H7 (cell line): ENCODE measurements around the gene AQP10. TPM values are rescaled to one million over a fixed set of nuclear protein-coding genes. Genes with fewer than 3 reads are reported as not detected.
A peak's percentile ranks its signal among the peaks of the same experiment; 100 is the strongest.
"Not testable (repeated sequence)": the region's sequence is repeated elsewhere in the genome, so short reads cannot be mapped to it uniquely, and the experiment has no call there.

Experiments used
- DNase-seq: peaks from one replicate; pipeline ENCODE4 v3.0.0; 2012
- H3K27me3 ChIP-seq: 2 replicates; pipeline ENCODE4 v1.6.0; 2011; ENCODE audit warnings: mild to moderate bottlenecking, low read length; ENCODE audit not compliant: control insufficient read depth, insufficient read depth
- H3K36me3 ChIP-seq: replicated peaks from 2 replicates; pipeline ENCODE4 v1.5.1; 2011; ENCODE audit warnings: low read length; ENCODE audit not compliant: control insufficient read depth, insufficient read depth
- H3K4me3 ChIP-seq: 2 replicates; pipeline ENCODE4 v1.5.1; 2011; ENCODE audit warnings: low read depth, mild to moderate bottlenecking, control low read depth, low read length, moderate library complexity; ENCODE audit not compliant: insufficient read depth
- total RNA-seq: library from RNA; depleted of rRNA; stranded (reverse); fragments of >200 nt; shearing (Covaris generic); gene quantifications from 2 replicates; pipeline ENCODE4 v1.2.3, GENCODE V29; 2014

AQP10 gene
- total RNA-seq, 1 experiment from 2014 or later: not detected

DNA sequence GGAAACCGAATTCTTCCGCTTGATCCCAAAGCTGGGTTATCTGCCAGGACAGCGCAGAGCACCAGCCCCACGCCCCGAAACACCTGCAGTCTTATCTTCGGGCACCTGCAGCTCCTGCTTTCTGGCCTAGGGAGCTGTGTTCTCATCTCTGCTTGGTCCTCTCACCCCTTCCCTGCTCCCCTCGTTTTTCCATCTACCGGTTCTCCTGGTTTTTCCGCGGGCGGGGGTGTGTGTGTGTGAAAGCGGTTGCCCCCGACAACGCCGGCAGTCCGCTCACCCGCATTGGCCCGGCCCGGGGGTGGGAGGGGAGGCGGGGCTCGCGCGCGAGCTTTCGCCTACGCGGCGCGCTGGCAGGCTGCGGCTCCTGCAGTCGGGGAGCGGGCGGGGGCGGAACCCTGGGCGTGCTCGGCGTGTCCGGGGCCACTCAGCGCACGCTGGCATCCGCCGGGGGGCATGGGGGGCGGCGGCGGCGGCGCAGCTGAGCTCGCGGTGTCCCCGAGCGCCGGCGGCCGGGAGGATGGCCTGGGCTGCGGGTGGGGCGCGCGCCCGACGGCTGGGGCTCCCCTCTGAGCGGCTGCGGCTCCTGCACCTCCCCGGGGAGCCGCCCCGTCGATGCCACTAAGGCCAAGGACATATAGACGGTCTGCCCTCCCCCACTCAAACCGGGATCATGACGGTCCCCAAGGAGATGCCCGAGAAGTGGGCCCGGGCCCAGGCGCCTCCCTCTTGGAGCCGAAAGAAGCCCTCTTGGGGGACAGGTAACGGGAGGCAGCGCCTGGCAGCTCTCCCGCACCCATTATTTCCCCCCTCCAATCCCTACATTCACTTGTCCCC, 7.6 kb downstream of the AQP10 start:
- H3K27me3 ChIP-seq: peaks cover 5% of the 10 kb centered on the region
- H3K36me3 ChIP-seq: peaks cover 14% of the 10 kb centered on the region
- peak overlapping the region; percentile 46 for H3K4me3 ChIP-seq
- peak; percentile 94 for DNase-seq

- DNase-seq: peak; percentile 85
- Histone ChIP-seq H3K36me3 (peaks cover 17% of the 10 kb centered on the region), H3K27me3 (peaks cover 5% of the 10 kb centered on the region), H3K4me3 (peak overlapping the region; percentile 46)
These were observed 8.2 kb downstream of the AQP10 start for GRCh38 chr1:154329152-154329521.

DNA sequence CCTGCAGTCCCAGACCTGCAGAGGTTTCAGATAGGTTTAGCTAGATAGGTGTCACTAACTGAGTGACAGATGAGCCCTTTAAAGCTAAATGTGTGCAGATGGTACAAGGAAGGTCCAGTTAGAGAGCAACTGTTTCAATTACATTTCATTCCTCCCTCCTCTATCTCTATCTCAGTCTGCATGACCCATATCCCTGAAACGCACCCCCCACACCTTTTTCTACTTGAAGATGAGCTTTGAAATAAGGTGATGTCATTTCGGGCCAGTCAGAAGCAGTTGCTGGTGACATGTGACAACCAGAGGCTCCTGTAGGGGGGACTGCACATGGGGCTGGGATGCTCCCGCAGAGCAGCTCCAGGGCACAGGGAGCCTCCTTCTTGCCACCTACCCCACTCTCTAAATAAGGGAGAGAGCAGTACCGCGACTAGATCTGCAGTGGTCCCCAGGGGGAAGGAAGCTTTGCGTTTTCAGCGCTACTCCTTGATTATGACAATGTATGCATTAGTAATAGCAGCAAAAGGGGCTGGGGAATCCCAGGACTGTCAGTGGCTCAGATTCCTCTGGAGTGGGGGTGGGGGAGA, 8.7 kb downstream of the AQP10 start:
- DNase-seq: peak; percentile 43
- H3K27me3 ChIP-seq: peaks cover 5% of the 10 kb centered on the region
- H3K4me3 ChIP-seq: no peak overlapping the region
- peaks cover 19% of the 10 kb centered on the region for H3K36me3 ChIP-seq

GRCh38 chr1:154330669-154331068, 9.8 kb downstream of the AQP10 start:
- DNase-seq: no peak

DNA sequence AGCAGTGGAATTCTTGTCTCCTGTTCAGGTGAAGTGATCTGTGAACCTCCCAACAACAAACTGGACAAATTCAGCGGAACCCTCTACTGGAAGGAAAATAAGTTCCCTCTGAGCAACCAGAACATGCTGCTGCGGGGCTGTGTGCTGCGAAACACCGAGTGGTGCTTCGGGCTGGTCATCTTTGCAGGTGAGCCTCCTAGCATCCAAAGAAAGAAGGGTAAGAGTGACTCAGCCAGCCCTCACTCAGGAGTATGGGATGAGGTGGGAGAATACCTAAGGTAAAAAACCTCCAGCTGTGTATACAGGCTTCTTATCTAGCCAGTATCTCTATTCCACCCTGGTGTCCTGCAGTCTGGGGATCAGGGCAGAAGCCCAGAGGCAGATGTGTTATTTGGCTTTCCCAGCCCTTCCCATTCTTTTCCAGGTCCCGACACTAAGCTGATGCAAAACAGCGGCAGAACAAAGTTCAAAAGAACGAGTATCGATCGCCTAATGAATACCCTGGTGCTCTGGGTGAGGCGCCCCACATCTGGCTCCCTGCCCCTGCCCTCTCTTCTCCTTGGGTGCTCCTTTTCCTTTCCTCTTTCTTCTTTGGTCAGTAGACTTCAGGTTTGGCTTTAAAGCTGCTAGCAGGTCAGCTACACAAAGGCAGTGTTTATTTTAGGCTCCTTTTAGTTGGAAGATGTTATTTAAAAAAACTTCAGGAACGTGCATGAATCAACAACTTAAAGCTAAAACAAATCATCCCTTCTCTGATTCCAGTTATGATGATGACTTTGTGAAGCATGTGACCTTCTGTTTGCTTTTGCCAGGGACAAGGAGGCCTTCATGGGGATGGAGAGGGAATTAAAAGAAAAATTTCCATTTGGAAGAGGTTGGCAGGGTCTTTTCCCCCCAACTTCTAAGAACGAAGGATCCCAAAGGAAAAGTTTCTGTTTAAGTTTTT, 13.5 kb downstream of the AQP10 start:
- DNase-seq: no peak
- H3K4me3 ChIP-seq: no peak overlapping the region
- H3K27me3 ChIP-seq: no peaks in the 10 kb centered on the region
- peaks cover 29% of the 10 kb centered on the region for H3K36me3 ChIP-seq

More at GRCh38 chr1:154330669-154331068, 9.8 kb downstream of the AQP10 start:
- Histone ChIP-seq H3K27me3 (peaks cover 5% of the 10 kb centered on the region), H3K36me3 (peaks cover 19% of the 10 kb centered on the region), H3K4me3 (no peak overlapping the region)

DNA sequence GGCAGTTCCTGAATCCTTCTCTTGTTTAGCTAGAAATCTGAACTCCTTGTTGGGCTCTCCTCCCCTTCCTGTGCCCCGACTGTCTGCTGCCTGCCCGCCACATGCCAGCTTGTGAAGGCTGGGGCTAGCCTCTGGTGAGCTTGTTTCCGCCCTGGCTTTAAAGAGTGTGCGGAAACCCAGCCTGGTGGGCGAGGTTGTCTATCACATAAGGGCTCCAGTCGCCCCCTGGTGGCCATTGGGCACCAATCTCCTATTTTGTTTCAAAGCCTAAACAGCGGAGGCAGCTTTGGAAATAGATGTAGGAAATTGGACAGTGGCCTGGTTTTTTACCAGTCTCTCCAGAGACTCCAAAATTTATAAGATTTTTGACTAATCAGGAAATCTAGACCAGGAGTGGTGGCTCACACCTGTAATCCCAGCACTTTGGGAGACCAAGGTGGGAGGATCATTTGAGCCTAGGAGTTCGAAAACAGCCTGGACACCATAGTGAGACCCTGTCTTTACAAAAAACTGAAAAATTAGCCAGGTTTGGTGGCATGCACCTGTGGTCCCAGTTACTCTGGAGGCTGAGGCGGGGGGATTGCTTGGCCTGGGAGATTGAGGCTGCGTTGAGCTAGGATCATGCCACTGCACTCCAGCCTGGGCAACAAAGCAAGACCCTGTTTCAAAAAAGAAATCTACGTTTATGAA, 14.3 kb downstream of the AQP10 start:
- Histone ChIP-seq H3K4me3 (no peak overlapping the region), H3K27me3 (no peaks in the 10 kb centered on the region), H3K36me3 (peaks cover 34% of the 10 kb centered on the region)
- DNase-seq: peak; percentile 90

GRCh38 chr1:154337253-154337894, 16.5 kb downstream of the AQP10 start:
- H3K4me3 ChIP-seq: no peak overlapping the region
- no peaks in the 10 kb centered on the region for H3K27me3 ChIP-seq
- H3K36me3 ChIP-seq: peaks cover 26% of the 10 kb centered on the region
- DNase-seq: no peak

DNA sequence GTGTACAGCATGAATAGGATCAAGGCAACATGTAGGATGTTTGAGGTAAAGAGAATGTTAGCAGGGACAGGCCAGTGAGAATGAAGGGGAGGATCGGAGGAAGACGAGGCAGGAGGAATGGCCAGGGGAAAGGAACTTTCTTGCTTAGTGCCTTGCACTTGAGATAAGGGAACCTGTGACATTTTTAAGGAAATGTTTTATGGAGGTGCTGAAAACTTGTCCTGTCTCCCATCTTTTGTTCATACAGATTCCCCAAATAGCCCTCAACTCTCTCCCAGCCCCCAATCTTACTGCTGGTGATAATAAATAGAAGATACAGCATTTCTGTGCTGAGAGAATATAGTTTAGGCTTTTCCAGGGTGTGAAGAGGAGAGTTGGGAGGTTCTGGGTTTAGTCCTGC, 18.0 kb downstream of the AQP10 start:
- DNase-seq: no peak
- H3K36me3 ChIP-seq: peaks cover 33% of the 10 kb centered on the region
- no peaks in the 10 kb centered on the region for H3K27me3 ChIP-seq
- H3K4me3 ChIP-seq: no peak overlapping the region

DNA sequence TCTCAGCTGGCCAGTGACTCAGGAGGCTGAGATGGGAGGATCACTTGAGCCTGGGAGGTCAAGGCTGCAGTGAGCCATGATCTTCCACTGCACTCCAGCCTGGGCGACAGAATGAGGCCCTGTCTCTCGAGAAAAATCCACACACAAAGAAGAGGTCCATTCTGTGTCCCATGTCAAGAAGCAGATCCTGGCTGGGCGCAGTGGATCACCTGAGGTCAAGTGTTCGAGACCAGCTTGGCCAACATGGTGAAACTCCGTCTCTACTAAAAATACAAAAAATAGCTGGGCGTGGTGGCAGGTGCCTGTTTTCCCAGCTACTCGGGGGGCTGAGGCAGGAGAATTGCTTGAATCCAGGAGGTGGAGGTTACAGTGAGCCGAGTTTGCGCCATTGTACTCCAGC, 20.5 kb downstream of the AQP10 start:
- H3K36me3 ChIP-seq: peaks cover 50% of the 10 kb centered on the region
- not testable (repeated sequence) for DNase-seq, H3K4me3 ChIP-seq, H3K27me3 ChIP-seq

- peaks cover 52% of the 10 kb centered on the region for H3K36me3 ChIP-seq
These were observed 21.2 kb downstream of the AQP10 start for GRCh38 chr1:154342132-154342531.

GRCh38 chr1:154342836-154343472, 22.1 kb downstream of the AQP10 start:
- no peak for DNase-seq
- no peaks in the 10 kb centered on the region for H3K27me3 ChIP-seq
- H3K36me3 ChIP-seq: peaks cover 47% of the 10 kb centered on the region
- no peak overlapping the region for H3K4me3 ChIP-seq

More at GRCh38 chr1:154342132-154342531, 21.2 kb downstream of the AQP10 start:
- no peak overlapping the region for H3K4me3 ChIP-seq
- DNase-seq: peak; percentile 20
- H3K27me3 ChIP-seq: no peaks in the 10 kb centered on the region

DNA sequence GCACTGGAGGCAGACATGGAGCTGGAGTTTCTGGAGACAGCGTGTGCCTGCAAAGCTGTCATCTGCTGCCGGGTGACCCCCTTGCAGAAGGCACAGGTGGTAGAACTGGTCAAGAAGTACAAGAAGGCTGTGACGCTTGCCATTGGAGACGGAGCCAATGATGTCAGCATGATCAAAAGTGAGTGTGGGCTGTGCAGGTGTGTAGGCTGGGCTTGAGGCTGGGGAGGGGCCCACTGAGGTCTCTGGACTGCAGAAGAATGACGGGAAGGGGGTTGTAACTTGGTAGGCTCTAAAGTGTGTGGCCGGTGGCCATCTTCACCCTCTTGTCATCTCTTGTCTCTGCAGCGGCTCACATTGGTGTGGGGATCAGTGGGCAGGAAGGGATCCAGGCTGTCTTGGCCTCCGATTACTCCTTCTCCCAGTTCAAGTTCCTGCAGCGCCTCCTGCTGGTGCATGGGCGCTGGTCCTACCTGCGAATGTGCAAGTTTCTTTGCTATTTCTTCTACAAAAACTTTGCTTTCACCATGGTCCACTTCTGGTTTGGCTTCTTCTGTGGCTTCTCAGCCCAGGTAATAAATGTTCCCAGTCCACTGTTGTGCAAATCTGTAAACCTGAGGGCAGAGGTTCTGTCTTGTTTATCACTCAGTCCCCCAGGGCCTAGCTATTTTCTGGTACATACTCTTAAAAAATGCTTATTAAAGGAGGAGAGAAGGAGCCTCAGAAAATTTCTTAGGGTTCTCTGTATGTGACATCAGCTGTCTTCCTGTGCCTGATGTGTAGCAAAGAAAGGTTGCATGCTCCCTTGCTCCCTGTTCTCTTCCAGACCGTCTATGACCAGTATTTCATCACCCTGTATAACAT, 24.3 kb downstream of the AQP10 start:
- Histone ChIP-seq H3K4me3 (no peak overlapping the region), H3K27me3 (no peaks in the 10 kb centered on the region), H3K36me3 (peaks cover 43% of the 10 kb centered on the region)
- peak; percentile 89 for DNase-seq
